Measurements from ENCODE around the gene ADAMTSL3.

The ADAMTSL3 gene

DNA sequence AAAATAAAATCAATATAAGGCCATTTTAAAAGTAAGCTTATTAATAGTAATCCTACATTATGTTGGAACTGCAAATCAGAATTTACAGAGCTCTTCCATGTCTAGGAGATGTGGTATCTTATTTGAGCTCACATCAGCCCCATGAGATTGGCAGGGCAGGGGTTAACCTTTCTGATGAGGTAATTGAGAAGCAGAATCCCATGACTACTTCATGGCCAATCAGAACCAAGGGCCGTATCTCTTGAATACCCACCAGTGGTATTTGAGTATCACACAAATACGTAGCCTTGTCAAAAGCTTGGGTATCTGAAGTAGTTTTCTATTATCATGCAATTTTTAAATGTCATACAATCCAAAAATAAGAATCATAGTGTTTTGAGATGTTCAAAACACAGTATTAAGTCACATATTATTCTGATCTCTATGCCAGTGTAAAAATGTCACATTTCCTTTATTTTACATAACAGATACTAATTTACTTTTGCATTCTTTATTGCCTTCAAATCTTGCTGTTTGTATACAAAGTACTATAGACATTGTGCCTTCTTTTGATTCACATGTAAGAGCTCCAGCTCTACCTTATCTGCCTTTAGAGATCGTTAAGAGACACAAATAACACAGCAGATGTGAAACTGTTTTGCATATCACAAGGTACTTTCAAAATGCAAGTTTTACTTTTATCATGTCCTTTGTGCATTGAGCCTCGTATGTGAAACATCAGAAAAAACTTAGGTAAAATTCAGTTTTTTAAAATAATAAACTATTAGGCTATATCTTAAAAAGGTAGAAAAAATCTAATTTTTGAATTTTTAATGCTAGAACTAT lies 329.9 kb downstream of the ADAMTSL3 start:
- H3K4me3 ChIP-seq (replicated peaks; ENCODE audit: low read depth, low read length) = no peak overlapping the region
- TF ChIP-seq, protein P1, sequence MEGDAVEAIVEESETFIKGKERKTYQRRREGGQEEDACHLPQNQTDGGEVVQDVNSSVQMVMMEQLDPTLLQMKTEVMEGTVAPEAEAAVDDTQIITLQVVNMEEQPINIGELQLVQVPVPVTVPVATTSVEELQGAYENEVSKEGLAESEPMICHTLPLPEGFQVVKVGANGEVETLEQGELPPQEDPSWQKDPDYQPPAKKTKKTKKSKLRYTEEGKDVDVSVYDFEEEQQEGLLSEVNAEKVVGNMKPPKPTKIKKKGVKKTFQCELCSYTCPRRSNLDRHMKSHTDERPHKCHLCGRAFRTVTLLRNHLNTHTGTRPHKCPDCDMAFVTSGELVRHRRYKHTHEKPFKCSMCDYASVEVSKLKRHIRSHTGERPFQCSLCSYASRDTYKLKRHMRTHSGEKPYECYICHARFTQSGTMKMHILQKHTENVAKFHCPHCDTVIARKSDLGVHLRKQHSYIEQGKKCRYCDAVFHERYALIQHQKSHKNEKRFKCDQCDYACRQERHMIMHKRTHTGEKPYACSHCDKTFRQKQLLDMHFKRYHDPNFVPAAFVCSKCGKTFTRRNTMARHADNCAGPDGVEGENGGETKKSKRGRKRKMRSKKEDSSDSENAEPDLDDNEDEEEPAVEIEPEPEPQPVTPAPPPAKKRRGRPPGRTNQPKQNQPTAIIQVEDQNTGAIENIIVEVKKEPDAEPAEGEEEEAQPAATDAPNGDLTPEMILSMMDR (IDR thresholded peaks at IDR 0.05; ENCODE audit: low read depth, low read length, missing control alignments) = no peak
- no peak for DNase-seq (ENCODE audit: extremely low read depth, low read depth)

DNA sequence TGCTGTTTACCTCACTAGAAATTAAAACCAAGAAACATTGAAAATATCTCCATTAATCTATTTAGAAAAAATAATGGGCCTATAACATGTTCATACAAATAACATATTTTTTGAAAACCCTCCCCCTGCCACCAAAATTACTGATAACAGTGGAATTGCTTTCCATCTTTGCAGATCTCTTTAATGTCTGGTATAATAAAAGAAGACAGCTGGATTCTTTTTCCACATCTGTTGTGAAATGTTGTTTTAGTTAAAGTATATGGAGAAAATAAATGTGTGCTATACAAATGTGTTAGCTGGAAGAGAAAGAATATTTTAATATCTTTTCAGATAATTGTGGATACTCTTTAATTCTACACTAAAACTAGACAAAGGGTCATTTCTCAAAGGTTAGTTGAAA lies 330.7 kb downstream of the ADAMTSL3 start:
- no peak overlapping the region for H3K4me3 ChIP-seq (replicated peaks; ENCODE audit: low read depth, low read length)
- TF ChIP-seq, protein P1 (IDR thresholded peaks at IDR 0.05; ENCODE audit: low read depth, low read length, missing control alignments) = no peak
- no peak for DNase-seq (ENCODE audit: extremely low read depth, low read depth)

DNA sequence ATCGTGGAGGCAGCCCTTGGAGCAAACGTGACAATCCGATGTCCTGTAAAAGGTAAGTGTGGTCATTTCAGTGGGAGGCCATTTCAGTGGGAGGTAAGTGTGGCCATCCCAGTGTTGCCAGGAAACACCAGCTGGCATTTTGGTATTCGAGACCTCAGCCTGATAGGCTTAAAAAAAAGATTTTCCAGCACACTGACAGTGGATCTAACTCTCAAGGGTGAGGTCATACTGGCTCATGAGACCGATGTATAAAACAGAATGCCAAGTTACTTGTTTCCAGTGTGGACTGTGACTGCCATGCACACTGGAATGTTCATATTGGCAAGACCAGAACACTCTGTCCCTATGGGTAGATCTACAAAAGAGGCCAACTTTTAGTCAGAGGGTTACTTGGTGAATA lies 337.2 kb downstream of the ADAMTSL3 start:
- TF ChIP-seq, protein P1 (IDR thresholded peaks at IDR 0.05; ENCODE audit: low read depth, low read length, missing control alignments) = no peak
- H3K4me3 ChIP-seq (replicated peaks; ENCODE audit: low read depth, low read length) = no peak overlapping the region
- no peak for DNase-seq (ENCODE audit: extremely low read depth, low read depth)

DNA sequence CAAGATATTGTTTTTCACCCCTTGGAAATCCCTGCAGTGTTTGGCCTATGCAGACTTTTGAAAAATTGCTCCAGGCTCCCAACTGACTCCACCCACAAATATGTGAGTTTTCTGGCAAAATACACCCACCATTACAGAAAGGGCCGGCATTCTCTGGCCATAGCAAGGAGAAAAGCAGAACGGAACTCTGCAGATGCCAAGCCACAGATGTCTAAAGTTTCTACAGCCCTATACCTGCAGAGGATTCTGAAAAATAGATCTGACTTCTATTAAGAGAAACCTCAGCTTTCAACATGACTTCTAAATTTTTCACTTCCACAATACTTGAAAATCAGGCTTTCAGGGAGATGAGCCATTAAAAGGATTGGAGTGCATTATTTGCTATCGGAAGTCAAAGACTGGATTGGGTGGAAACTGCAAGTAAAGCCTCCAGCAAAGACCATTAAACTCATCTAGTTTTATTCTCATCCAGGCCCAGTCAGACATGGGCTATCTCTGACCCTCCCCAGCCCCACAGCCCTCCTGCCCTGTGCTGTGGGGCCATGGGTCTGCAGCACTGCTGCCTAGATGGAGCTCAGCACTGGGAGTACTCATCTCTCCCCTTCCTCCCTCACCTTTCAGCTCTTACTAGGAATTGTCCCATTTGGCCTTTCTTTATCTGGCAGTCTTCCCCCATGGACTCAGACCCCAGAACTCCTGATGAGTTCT lies 338.6 kb downstream of the ADAMTSL3 start:
- DNase-seq (ENCODE audit: extremely low read depth, low read depth) = no peak
- TF ChIP-seq, protein P1 (IDR thresholded peaks at IDR 0.05; ENCODE audit: low read depth, low read length, missing control alignments) = no peak
- no peak overlapping the region for H3K4me3 ChIP-seq (replicated peaks; ENCODE audit: low read depth, low read length)

- no peak for DNase-seq (ENCODE audit: extremely low read depth, low read depth)
- TF ChIP-seq, protein P1 (IDR thresholded peaks at IDR 0.05; ENCODE audit: low read depth, low read length, missing control alignments) = no peak
- no peak overlapping the region for H3K4me3 ChIP-seq (replicated peaks; ENCODE audit: low read depth, low read length)
Measured at GRCh38 chr15:83993591-83993990, 339.7 kb downstream of the ADAMTSL3 start.

DNA sequence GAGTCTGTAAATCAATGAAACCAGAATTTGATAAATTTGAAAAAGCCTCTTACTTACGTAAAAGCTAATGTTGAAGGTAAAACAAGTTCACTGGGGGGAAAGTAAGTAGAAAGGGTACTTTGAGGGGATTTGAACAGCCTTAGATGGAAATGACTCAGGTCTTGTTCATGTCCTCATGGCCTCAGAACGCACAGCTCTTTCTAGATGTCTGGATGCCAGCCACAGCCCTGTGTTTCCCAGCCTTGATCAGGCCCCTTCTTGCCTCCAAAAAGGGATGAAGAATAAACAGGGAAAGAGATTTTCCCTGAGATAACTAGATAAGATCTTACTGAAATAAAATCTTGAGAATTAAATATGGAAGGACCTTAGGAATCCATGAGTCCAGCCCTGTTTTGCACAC lies 344.6 kb downstream of the ADAMTSL3 start:
- TF ChIP-seq, protein P1 (IDR thresholded peaks at IDR 0.05; ENCODE audit: low read depth, low read length, missing control alignments) = no peak
- H3K4me3 ChIP-seq (replicated peaks; ENCODE audit: low read depth, low read length) = no peak overlapping the region
- no peak for DNase-seq (ENCODE audit: extremely low read depth, low read depth)

Measured in HFF-Myc (cell line).